Activated T-cell treated with anti-CD3 and anti-CD28 coated beads, Interleukin-2, amount 50 U/mL, for 1 hour (primary cell): ENCODE measurements around the gene SLC37A1.
"Not testable (repeated sequence)": the region's sequence is repeated elsewhere in the genome, so short reads cannot be mapped to it uniquely, and the experiment has no call there.

Source experiments
- DNase-seq: peaks from one replicate; pipeline ENCODE4 v3.0.0-alpha.2; 2020

The SLC37A1 gene

DNA sequence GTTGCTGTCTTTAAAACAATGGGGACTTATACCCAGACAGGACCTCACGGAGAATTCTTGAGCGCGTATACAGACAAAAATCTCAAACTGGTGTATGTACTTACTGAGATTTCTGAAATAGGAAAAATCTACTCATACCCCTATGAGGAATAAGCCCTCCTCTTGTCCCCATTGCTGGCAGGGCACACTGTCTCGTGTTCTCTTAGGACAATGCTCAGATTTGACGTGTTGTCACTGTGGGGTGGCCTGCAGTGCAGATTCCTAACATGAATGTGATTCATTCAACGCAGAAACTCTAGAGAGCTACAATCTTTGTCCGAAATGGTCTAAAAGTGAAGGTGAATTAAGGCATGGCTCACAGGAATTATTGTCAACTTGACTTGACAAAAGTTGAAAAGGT, 108.6 kb downstream of the SLC37A1 start:
- DNase-seq: no peak

DNA sequence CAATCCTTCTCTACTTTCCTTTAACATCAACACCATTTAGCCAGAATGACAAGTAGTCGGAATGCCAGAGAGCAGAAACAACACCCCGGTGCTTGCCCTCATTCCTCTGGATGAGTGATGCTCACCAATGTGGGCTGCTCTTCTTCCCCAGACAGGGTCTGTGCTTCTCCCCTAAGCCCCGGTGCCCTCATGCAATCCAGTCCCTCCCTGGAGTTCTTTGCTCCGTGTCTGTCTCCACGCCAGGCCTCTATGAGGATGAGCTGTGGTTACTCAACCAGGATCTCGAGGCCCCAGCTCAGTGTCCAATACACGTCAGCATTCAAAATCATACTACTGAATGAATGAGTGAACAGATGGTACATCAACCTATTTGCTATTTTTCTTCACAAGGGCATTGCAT, 110.0 kb downstream of the SLC37A1 start:
- no peak for DNase-seq

DNA sequence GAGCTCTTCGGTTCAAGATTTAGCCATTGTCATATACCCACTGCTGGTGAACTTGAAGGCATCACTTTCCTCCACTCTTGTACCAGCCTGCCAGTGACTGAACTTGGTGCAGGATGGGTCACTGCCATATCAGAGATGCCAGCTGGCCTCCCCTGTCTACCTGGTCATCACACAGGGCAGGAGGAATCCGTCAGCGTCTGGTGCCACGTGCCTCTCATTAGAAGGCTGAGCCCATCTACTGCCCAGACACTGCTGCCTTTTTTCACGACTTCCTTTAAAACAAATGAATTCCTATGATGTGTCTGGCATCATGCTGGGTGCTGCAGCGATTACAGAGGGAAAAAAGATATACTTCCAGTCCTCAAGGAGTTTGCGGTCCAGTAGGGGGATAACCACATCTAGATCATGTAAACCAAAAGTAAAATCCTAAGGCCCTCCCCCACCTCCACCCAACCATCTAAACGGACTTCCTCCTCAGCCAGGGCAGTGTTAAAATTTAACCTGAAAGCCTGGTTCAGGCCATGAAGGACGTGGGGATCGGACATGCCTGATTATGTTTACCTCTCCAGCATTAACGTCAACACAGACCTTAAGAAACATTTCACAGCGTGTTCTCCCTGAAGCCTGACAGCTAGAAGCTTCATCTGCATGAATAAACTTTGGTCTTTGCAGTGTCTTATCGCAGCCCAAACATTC, 110.6 kb downstream of the SLC37A1 start:
- no peak for DNase-seq

DNA sequence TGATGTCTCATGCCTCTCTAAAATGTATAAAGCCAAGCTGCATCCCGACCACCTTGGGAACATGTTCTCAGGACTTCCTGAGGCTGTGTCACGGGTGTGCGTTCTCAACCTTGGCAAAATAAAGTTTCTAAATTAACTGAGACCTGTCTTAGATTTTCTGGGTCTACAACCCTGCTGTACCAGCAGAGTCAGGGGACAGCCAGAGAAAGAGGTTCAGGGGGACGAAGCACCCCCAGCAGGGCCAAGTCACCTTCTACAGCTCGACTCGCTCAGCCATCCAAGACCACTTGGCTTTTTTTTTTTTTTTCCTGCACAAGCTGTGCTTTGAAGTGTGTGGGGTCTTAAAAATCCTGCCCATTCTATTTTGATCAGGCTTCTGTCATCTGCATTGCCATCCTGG, 111.3 kb downstream of the SLC37A1 start:
- DNase-seq: no peak

DNA sequence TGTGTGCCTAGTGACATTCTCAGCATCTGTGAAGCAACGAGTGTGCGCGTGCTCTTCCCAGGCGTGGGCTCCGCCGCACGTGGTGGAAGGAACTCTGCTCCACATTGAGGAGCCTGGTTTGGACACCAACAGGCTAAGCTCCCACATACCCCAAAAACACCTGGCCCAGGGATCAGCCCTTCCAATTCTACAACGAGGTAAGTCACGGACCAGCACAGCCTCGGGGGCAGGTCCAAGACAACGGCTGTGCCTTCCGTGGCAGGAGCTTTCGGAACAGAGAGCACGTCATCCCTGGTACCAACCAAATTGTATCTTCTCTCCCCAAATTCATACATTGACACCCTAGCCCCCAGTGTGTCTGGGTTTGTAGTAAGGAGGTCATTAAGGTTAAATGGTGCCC, 112.5 kb downstream of the SLC37A1 start:
- no peak for DNase-seq

DNA sequence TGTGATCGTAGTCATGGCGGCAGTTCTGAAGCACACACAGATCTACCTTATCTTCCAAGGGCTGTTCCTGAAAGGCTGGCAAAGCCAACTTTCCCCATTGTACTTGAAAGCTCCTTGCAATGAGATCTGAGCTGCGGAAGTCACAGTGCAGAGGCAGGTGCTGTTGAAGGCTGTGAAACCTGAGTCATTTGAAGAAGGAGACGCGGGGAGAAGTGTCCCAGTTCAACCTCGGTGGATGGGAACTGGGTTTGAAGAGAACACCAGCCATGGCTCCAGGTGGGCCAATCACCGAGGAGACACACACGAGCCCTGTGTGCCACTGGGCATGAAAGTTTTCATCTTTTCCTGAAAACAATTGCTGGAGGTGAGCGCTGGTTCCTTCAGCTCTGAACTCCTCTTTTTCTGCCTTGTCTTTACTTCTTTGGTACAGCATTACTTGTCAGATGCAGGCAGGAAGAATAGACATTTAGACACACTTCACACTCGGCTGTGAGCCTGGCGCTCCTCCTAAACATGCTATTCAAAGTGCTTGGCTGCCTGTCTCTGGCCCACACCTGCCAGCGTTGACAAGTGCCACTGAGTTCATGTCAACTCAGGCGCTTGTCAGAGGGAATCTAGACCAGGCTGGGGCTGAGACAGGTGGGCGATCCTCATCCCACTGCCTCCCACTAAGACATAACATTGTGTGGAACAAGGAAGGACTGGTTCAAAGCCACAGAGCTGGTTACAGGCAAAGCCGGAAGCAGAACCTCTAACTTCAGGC, 114.1 kb downstream of the SLC37A1 start:
- no peak for DNase-seq

DNA sequence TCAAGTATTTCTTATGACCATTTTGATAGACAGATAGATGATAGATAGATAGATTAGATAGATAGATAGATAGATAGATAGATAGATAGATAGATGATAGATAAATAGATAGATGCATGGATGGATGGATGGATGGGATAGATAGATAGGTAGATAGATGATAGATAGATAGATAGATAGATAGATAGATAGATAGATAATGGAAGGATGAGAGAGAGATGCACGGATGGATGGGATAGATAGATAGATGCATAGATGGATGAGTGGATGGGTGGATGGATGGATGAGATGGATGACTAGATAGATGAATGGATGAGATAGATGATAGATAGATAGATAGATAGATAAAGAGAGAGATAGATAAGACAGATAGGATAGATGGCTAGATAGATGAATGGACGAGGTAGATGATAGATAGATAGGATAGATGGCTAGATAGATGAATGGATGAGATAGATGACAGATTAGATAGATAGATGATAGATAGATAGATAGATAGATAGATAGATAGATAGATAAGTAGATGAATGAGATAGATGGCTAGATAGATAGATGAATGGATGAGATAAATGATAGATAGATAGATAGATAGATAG, 114.9 kb downstream of the SLC37A1 start:
- not testable (repeated sequence) for DNase-seq

DNA sequence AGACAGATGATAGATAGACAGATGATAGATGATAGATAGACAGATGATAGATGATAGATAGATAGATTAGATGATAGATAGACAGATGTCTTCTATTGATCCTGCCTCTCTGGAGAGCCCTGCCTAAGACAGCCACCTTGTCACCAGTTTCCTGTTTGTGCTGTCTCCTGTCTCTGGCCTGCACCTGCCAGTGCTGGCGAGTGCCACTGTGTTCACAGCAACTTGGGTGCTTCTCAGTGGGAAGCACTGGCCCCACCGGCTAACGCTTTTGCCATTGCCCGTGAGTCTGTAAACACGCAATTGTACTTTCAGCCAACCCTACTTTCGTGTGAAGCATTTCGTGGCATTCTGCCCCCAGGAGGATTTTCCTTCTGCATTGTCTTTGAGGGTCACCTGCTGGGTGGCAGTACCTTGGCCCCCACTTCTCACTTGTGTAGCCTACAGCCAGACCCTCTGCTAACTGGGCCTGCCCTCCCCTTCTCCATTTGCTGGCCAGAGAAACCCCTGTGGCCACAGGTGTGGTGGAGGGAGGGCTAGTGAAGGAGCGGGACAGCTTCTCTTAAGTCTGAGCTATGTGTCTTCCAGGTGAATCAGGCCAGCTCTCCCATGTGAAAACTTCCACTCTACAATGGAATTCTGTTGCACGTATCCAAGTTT, 116.4 kb downstream of the SLC37A1 start:
- DNase-seq: no peak

DNA sequence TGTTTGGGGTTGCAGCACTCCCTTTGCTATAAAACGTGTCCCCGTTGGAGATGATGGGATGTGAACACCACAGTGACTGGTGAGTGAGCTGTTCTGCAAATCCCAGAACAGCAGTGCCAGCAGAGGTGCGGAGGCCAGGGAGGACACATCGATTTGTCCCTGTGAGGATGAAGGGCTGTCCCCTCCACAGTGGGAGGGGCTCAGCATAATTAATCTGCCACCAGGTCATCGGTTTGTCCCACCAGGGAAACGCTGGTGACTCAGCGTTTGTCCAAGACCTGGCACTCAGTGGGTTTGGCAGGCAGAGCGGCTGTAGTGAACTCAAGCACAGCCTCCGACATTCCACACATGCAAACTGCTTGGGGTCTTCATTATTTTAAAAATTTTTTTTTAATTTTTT, 117.0 kb downstream of the SLC37A1 start:
- no peak for DNase-seq
